A549 (cell line): ENCODE data around the gene HSF2BP. TPM values are rescaled to one million over a fixed set of nuclear protein-coding genes. Genes with fewer than 3 reads are reported as not detected.

Experiments
- ATAC-seq, 2 experiments: fragments of 200-7000 bp in 1 of 2; fragments of >200 bp in 1 of 2; cut with Nextera tagmentation in 1 of 2; cut with Tn5 transposase in 1 of 2; 3 replicates each; pipeline versions ENCODE4 v1.8.0 to v1.9.1; 2018 to 2020; ENCODE audit warnings: mild to moderate bottlenecking in 1 of 2, moderate library complexity in 1 of 2
- CTCF ChIA-PET: fragments of 300-600 bp; sonication (Branson Sonifier 250); formaldehyde crosslinking; extraction: SDS; loops from one replicate; lab custom pipeline; 2021; ENCODE audit warnings: antibody characterized with exemption, inconsistent platforms; lab: Yijun Ruan, JAX
- POLR2A ChIA-PET: fragments of 350-600 bp; formaldehyde crosslinking; extraction: SDS; loops from one replicate; lab custom pipeline; 2021; ENCODE audit warnings: antibody characterized with exemption, inconsistent platforms; lab: Yijun Ruan, JAX
- DNase-seq, 2 experiments: peaks; one replicate each; pipeline versions ENCODE4 v3.0.0 to v3.0.0-alpha.2; 2011 to 2016; ENCODE audit warnings: low read depth in 1 of 2, low spot score in 1 of 2
- FAIRE-seq: peaks from 2 replicates; lab custom pipeline; 2011; peaks lifted over from hg19 to GRCh38; lab: Jason Lieb, UNC
- H3K27ac ChIP-seq, 2 experiments: fragments of >200 bp; sonication (Bioruptor Twin); formaldehyde crosslinking; 3 replicates each; pipeline ENCODE4 v1.5.1; 2016 to 2017
- H3K4me1 ChIP-seq: fragments of >200 bp; sonication (Bioruptor Twin); formaldehyde crosslinking; 3 replicates; pipeline ENCODE4 v1.6.1; 2016
- H3K4me2 ChIP-seq: fragments of >200 bp; sonication (Bioruptor Twin); formaldehyde crosslinking; 3 replicates; pipeline ENCODE4 v1.6.1; 2016
- H3K4me3 ChIP-seq: fragments of >200 bp; sonication (Bioruptor Twin); formaldehyde crosslinking; 3 replicates; pipeline ENCODE4 v1.5.1; 2016
- H3K9me3 ChIP-seq: fragments of >200 bp; sonication (Bioruptor Twin); formaldehyde crosslinking; 3 replicates; pipeline ENCODE4 v1.6.1; 2016
- CBX2 ChIP-seq: fragments of 200-600 bp; sonication (generic); IDR thresholded peaks from 2 replicates; pipeline ENCODE4 v1.6.1; 2016; ENCODE audit warnings: low read depth, mild to moderate bottlenecking, borderline replicate concordance
- EP300 ChIP-seq, 2 experiments: fragments of >200 bp; sonication (Bioruptor Twin); formaldehyde crosslinking; IDR thresholded peaks; 2 replicates in 1 of 2; 3 replicates in 1 of 2; pipeline ENCODE4 v1.6.1; 2016 to 2017
- ESRRA ChIP-seq: fragments of 150-350 bp; IDR thresholded peaks from 2 replicates; pipeline ENCODE4 v1.6.1; 2014; ENCODE audit warnings: mild to moderate bottlenecking, low read length, borderline replicate concordance
- FOSL2 ChIP-seq, 2 experiments: fragments of 450-650 bp in 1 of 2; fragments of >200 bp in 1 of 2; sonication (Bioruptor Twin) in 1 of 2; formaldehyde crosslinking; IDR thresholded peaks; 2 replicates each; pipeline versions ENCODE4 v1.5.0 to v1.6.1; 2016 to 2020; ENCODE audit warnings: mild to moderate bottlenecking in 1 of 2, moderate library complexity in 1 of 2
- FOXS1 ChIP-seq: fragments of 250-450 bp; sonication (Bioruptor Pico); IDR thresholded peaks from 2 replicates; pipeline ENCODE4 v1.5.0; 2020; ENCODE audit warnings: mild to moderate bottlenecking, moderate library complexity
- HDAC2 ChIP-seq: fragments of 200-600 bp; sonication (generic); IDR thresholded peaks from 2 replicates; pipeline ENCODE4 v1.6.1; 2016
- HOXA7 ChIP-seq: fragments of 250-450 bp; sonication (Bioruptor Pico); IDR thresholded peaks from 2 replicates; pipeline ENCODE4 v1.5.0; 2020; ENCODE audit warnings: mild to moderate bottlenecking, moderate library complexity
- HOXB5 ChIP-seq: fragments of 250-450 bp; sonication (Bioruptor Pico); IDR thresholded peaks from 2 replicates; pipeline ENCODE4 v1.5.0; 2020; ENCODE audit warnings: mild to moderate bottlenecking, moderate library complexity
- MAFK ChIP-seq: fragments of 450-650 bp; IDR thresholded peaks from 2 replicates; pipeline ENCODE4 v1.6.1; 2014; ENCODE audit not compliant: partially characterized antibody
- MAZ ChIP-seq: fragments of 150-350 bp; IDR thresholded peaks from 2 replicates; pipeline ENCODE4 v1.6.1; 2014; ENCODE audit warnings: antibody characterized with exemption, low read depth, low read length, borderline replicate concordance
- MYC ChIP-seq: IDR thresholded peaks from 2 replicates; pipeline ENCODE4 v1.6.1; 2012; ENCODE audit warnings: mild to moderate bottlenecking, inconsistent platforms, low read length, improper control_type of control experiment, borderline replicate concordance
- NFE2L2 ChIP-seq: fragments of 150-350 bp; conservative IDR thresholded peaks from 2 replicates; pipeline ENCODE4 v1.6.1; 2014; ENCODE audit warnings: low read length
- PHF8 ChIP-seq: fragments of 200-600 bp; sonication (generic); IDR thresholded peaks from 2 replicates; pipeline ENCODE4 v1.6.1; 2016; ENCODE audit warnings: low read depth, mild to moderate bottlenecking, antibody characterized with exemption, moderate library complexity, borderline replicate concordance
- RCOR1 ChIP-seq: fragments of 150-350 bp; IDR thresholded peaks from 2 replicates; pipeline ENCODE4 v1.6.1; 2014; ENCODE audit warnings: antibody characterized with exemption, low read length, low read depth
- TP53 ChIP-seq: fragments of 250-450 bp; sonication (Bioruptor Pico); IDR thresholded peaks from 2 replicates; pipeline ENCODE4 v1.5.0; 2021; ENCODE audit warnings: mild to moderate bottlenecking, moderate library complexity
- ZFP36 ChIP-seq: fragments of 450-650 bp; IDR thresholded peaks from 2 replicates; pipeline ENCODE4 v1.6.1; 2014; ENCODE audit warnings: borderline replicate concordance; ENCODE audit not compliant: partially characterized antibody
- ZSCAN20 ChIP-seq: fragments of 250-450 bp; sonication (Bioruptor Pico); IDR thresholded peaks from 2 replicates; pipeline ENCODE4 v1.8.0; 2022; ENCODE audit warnings: mild to moderate bottlenecking, moderate library complexity
- whole genome bisulfite sequencing: methylation state at CpG from one replicate; pipeline ENCODE4 v1.1.6; 2017; ENCODE audit errors: missing lambda C conversion rate; 5-methylcytosine and 5-hydroxymethylcytosine counted together
- polyA plus RNA-seq, 4 experiments: library from polyadenylated mRNA; depleted of rRNA in 3 of 4; stranded (reverse); fragments of >200 nt; fragmentation: RNase III in 1 of 4; extraction: RNeasy Plus Mini Kit Qiagen cat#74134 plus additional on column Dnase treatment in 1 of 4; gene quantifications; 2 replicates in 3 of 4; 3 replicates in 1 of 4; pipeline ENCODE4 v1.2.3, GENCODE V29; 2011 to 2017
- TF ChIP-seq, protein P1 (sequence below): fragments of >200 bp; sonication (Bioruptor Twin); formaldehyde crosslinking; IDR thresholded peaks from 2 replicates; pipeline ENCODE4 v1.6.1; 2016
- TF ChIP-seq, protein P2 (sequence below): IDR thresholded peaks from 2 replicates; pipeline ENCODE4 v1.6.1; 2012
- TF ChIP-seq, protein P3 (sequence below): fragments of >200 bp; sonication (Bioruptor Twin); formaldehyde crosslinking; IDR thresholded peaks from 3 replicates; pipeline ENCODE4 v1.5.1; 2016

The HSF2BP gene
- polyA plus RNA-seq, 2 of the 4 experiments (the other 2 are of a cell fraction): 1.7 to 3.1 TPM

DNA sequence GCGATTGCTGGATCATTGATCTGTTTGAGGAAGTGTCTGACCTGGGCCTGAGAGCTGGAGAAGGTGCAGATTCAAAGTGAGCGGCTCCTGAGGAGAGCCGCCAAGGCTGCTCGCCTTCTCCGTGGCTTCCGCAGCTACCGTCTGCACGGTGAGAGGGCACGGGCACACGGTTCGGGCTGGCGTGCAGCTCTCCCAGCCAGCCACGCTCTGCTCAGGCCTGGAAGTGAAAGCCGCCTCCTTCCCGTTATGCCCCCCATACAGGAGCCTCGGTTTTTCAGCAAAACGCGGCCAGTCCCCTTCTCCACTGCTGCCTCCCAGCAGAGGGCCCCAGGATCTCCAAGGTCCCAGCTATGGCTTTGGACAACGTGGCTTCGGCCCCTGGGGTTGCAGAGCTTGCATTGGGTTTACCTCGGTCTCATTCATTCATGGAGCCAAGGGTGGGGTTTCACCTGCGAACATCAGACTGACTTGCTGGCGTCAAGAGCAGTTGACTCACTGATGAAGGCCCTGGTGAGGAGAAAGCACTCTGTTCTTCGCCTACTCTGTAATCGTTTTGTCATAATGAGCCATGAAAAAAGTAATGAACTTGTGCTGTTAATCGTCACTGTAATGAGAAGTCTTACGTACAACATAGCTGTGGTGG, 35.3 kb upstream of the HSF2BP start:
- ATAC-seq: no peak
- 86% methylated on average over 18 of the region's 27 CpGs for WGBS
- no peak overlapping the region for H3K4me2 ChIP-seq
- CTCF ChIA-PET: interaction anchor here (0.6 kb wide), 1 partner anchor 1933 kb away, joined by 3 read pairs; no protein-coding TSS in a partner anchor
- no peak for DNase-seq
- H3K4me1 ChIP-seq: peaks cover 11% of the 10 kb centered on the region
- H3K27ac ChIP-seq: no peak overlapping the region
- H3K9me3 ChIP-seq: no peaks in the 10 kb centered on the region
- TF ChIP-seq FOSL2 (IDR thresholded peaks at IDR 0.05): no peak
- no peak for TF ChIP-seq FOSL2 (CRISPR knock-in tag; IDR thresholded peaks at IDR 0.05)
- no peak for TF ChIP-seq EP300 (IDR thresholded peaks at IDR 0.05)
- TF ChIP-seq NFE2L2: no peak
- TF ChIP-seq RCOR1: no peak
- TF ChIP-seq MAZ: no peak
- TF ChIP-seq, protein P1, sequence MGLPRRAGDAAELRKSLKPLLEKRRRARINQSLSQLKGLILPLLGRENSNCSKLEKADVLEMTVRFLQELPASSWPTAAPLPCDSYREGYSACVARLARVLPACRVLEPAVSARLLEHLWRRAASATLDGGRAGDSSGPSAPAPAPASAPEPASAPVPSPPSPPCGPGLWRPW: no peak
- no peak for TF ChIP-seq MAFK
- TF ChIP-seq CBX2: no peak
- TF ChIP-seq HOXB5 (CRISPR knock-in tag): no peak
- TF ChIP-seq ZSCAN20 (CRISPR knock-in tag): no peak
- no peak for TF ChIP-seq TP53
- TF ChIP-seq PHF8: no peak
- TF ChIP-seq FOXS1 (CRISPR knock-in tag): no peak
- TF ChIP-seq ZFP36: no peak
- TF ChIP-seq MYC: no peak
- FAIRE-seq: no peak
- POLR2A ChIA-PET: no interaction called here
- no peak overlapping the region for H3K4me3 ChIP-seq

DNA sequence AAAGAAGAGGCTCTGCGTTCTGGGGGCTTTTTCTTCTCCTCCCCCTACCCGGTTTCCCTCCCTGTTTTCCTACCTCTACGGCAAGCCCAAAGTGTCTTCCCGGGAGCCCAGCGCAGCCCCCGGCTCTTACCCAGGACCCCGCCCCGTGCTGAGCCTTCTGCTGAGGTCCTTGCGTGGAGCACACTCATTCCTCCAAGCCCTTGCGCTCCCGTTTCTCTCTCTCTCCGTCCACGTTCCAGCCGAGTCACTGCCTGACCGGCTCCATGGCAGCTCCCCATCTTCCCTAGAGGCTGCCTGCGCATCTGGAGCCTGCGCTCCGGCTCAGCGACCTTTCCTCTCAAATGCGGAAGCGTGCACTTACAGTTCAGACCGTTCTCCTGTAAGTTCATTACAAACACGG, 34.7 kb upstream of the HSF2BP start:
- CTCF ChIA-PET: interaction anchor here (1.0 kb wide), 1 partner anchor 9 kb away, joined by 3 read pairs; no protein-coding TSS in a partner anchor
- no peak for FAIRE-seq

DNA sequence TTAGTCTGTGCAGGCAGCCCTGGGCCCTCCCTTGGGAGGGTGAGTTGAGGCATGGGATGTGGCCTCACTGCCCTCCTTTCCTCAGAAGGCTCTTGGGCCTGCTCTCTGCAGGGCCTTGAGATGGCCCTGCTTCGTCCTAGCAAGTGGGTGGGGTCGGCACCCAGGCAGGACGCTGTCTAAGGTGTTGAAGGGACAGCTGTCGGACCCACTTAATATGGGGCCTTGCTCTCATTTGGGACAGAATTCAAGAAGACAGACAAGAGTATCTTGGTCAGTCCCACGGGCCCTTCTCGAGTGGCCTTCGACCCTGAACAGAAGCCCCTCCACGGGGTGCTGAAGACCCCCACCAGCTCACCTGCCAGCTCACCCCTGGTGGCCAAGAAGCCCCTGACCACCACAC, 33.7 kb upstream of the HSF2BP start:
- DNase-seq (no peak), FAIRE-seq (no peak), ATAC-seq (no peak)
- no peak for TF ChIP-seq HOXB5 (CRISPR knock-in tag)
- H3K27ac ChIP-seq: no peak overlapping the region
- CTCF ChIA-PET: interaction anchor here (1.0 kb wide), 1 partner anchor 10 kb away, joined by 3 read pairs; no protein-coding TSS in a partner anchor
- WGBS: 77% methylated on average over 7 of the region's 8 CpGs
- H3K4me3 ChIP-seq: no peak overlapping the region
- H3K4me1 ChIP-seq: peaks cover 7% of the 10 kb centered on the region
- POLR2A ChIA-PET: no interaction called here
- H3K9me3 ChIP-seq: no peaks in the 10 kb centered on the region
- H3K4me2 ChIP-seq: no peak overlapping the region

More for the DNA sequence above, 34.7 kb upstream of the HSF2BP start:
- DNase-seq (no peak), ATAC-seq (no peak)
- WGBS: 94% methylated on average over 23 of the region's 23 CpGs
- Histone ChIP-seq H3K9me3 (no peaks in the 10 kb centered on the region), H3K4me3 (no peak overlapping the region), H3K4me1 (peaks cover 11% of the 10 kb centered on the region), H3K4me2 (no peak overlapping the region), H3K27ac (no peak overlapping the region)
- TF ChIP-seq CBX2 (no peak), HOXA7 (no peak), MYC (no peak), ESRRA (no peak), FOXS1 (CRISPR knock-in tag) (no peak), HDAC2 (no peak)
- TF ChIP-seq, protein P2, sequence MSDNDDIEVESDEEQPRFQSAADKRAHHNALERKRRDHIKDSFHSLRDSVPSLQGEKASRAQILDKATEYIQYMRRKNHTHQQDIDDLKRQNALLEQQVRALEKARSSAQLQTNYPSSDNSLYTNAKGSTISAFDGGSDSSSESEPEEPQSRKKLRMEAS: no peak
- TF ChIP-seq, protein P3, sequence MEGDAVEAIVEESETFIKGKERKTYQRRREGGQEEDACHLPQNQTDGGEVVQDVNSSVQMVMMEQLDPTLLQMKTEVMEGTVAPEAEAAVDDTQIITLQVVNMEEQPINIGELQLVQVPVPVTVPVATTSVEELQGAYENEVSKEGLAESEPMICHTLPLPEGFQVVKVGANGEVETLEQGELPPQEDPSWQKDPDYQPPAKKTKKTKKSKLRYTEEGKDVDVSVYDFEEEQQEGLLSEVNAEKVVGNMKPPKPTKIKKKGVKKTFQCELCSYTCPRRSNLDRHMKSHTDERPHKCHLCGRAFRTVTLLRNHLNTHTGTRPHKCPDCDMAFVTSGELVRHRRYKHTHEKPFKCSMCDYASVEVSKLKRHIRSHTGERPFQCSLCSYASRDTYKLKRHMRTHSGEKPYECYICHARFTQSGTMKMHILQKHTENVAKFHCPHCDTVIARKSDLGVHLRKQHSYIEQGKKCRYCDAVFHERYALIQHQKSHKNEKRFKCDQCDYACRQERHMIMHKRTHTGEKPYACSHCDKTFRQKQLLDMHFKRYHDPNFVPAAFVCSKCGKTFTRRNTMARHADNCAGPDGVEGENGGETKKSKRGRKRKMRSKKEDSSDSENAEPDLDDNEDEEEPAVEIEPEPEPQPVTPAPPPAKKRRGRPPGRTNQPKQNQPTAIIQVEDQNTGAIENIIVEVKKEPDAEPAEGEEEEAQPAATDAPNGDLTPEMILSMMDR: no peak
- POLR2A ChIA-PET: no interaction called here
